UCSD-AML1 (cell line): ENCODE measurements around the gene PIP5K1A.
"Not testable (repeated sequence)": the region's sequence is repeated elsewhere in the genome, so short reads cannot be mapped to it uniquely, and the experiment has no call there.

Source experiments
- DNase-seq: peaks from one replicate; lab custom pipeline; 2025; ENCODE audit not compliant: unreplicated experiment; lab: John Stamatoyannopoulos, UW

The PIP5K1A gene

DNA sequence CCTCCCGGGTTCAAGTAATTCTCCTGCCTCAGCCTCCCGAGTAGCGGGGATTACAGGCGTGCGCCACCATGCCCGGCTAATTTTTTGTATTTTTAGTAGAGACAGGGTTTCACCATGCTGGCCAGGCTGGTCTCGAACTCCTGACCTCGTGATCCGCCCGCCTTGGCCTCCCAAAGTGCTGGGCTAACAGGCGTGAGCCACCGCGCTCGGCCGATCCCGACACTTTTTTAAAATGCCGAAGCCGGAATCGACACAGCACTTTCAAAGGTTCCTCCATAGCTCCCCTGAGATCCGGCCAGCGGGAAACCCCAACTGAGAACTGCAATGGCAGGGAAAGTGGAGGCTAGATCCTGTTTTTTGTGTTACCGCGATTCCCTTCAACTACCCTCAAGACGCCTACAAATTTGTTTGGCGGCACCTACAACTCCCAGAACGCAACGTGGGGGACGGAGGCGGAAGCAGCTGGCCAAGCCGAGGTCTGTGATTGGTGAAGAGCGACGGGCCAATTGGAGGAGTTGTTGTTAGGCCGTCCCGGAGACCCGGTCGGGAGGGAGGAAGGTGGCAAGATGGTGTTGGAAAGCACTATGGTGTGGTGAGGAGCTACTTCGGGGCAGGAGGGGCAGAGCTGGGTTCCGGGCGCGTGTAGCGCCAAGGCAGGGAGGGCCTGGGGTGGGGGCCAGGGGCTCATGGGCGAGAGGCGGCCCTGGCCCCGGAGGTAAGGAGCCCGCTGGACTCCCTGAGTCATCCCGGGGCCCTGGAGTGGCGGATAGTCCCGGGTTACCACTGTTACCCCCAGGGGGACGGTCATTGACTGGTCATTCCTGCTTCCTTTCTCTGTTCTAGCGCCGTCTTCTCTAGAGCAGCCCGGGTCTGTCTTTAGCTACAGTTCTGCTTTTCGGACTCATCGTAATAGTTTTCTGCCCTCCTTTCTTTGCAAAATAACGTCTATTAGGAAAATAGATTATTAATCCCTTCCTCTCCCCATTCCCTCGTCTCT is 56.2 kb downstream of the PIP5K1A start, which contains the start of gene PSMD4:
Gene PSMD4, plus strand, starts transcription at position 518 of the 997 bp plus-strand sequence. Its CDS starts 49 bp downstream, at position 567.
- peak; percentile 93 for DNase-seq

DNA sequence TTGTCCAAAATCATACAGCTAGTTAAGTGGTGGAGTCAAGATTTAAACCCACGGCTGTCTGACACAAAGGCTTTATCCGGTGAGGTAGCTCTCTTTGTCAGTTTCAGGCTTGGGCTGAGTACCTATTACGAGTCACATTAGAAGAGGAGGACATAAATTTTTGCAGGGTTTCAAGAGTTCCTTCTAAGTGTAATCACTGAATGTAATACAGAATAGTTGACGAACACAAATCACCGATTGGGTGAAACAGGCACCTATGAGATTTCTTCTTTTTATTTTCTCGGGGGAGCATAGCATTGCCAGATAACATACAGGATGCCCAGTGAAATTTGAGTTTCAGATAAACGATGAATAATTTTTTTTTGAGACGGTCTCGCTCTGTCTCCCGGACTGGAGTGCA is 57.0 kb downstream of the PIP5K1A start:
- no peak for DNase-seq

- DNase-seq: no peak
Measured at GRCh38 chr1:151259351-151259750, 61.0 kb downstream of the PIP5K1A start.

GRCh38 chr1:151265446-151266236 is 67.3 kb downstream of the PIP5K1A start:
- no peak for DNase-seq

GRCh38 chr1:151266315-151266714 is 68.0 kb downstream of the PIP5K1A start:
- DNase-seq: no peak

DNA sequence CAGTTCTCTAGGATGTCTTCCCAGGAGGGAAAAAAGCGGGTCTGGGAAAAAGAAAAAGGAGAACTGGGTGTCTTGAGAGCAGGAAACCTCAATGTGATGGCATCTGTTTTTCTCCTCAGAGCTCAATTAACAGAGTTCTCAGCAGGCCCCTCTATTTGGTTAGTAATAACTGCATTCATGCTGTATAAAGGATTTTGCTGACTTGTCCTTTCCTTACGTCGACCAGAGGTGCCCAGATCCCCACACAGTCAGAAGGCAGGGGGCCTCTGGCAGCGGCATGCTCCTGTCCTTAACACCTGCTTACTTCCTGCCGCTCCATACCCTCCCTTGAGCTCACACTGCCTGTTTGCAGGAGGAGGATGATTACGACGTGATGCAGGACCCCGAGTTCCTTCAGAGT is 68.5 kb downstream of the PIP5K1A start:
- DNase-seq: no peak

DNA sequence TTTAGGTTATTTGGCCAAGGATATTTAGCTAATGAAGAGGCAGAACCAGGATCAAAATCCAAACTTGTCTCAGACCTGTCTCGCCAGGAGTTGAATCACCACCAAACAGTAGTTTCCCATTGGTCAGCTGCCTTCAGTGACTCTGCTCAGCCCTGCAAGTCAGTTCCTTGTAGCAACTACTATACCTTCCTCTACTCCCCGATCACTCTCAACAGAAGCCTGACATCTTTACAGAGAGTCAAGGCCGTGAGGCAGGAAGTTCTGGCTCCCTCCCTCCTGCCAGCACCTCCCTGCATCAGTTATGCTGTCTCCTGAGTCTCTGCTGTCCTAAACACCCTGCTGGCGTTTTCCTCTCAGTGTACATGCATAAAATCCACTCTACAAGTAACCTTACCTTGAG is 69.4 kb downstream of the PIP5K1A start:
- peak; percentile 21 for DNase-seq

DNA sequence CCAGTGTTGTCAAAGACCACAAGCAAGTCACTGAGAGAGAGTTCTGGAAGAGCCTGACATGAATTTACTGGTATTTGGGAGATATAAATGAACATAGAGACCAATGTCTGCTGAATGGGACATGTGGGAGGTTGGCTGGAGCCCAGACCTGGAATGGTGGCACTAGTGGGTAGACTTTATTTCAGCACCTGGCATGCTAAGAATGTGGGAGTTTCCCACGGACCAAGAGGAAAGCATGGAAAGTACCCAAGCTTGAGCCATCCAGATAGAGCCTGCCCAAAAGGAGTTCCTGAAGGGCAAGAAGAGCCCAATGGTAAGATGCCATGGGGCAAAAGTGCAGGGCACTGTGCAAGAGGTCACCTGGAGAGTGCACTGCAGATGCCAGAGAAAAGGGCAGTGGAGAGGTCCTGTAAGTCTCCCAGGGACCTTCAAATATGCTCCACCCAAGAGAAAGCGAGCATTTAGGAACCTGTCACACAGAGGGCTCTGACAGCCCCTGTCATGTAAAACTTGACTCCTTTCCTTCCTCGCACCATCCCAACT is 75.6 kb downstream of the PIP5K1A start:
- DNase-seq: no peak

DNA sequence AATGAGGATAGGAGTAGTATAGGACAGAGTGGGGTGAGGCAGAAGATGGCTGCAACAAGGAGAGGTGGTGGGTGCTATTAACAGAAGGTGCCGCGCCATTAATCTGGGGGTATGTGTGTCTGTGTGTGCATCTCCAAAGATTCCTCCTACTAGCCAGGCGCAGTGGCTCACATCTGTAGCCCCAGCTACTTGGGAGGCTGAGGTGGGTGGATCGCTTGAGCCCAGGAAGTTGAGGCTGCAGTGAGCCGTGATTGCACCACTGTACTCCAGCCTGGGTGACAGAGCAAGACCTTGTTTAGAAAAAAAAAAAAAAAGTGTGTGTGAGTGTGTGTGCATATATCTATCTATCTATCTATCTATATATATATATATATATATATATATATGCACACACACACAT is 77.0 kb downstream of the PIP5K1A start:
- DNase-seq: not testable (repeated sequence)

DNA sequence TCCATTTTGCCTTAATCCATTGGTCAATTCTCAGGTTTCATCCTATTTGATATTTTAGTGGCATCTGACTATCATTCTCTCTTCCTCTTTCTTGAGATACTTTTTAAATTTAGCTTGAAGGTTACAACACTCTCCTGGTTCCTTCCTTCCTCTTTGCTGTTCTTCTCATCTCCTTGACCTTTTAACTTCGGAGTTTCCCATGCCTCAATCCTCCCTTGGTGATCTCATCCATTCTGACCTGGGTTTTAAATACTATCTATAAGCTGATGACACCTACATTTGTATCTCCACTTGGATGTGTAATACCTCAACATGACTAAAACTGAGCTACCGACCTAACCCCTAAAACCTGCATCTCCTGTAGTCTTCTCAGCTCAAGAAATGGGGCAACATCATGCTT is 78.9 kb downstream of the PIP5K1A start:
- DNase-seq: no peak

- DNase-seq: peak; percentile 98
Measured at GRCh38 chr1:151281225-151281968, 83.0 kb downstream of the PIP5K1A start.

DNA sequence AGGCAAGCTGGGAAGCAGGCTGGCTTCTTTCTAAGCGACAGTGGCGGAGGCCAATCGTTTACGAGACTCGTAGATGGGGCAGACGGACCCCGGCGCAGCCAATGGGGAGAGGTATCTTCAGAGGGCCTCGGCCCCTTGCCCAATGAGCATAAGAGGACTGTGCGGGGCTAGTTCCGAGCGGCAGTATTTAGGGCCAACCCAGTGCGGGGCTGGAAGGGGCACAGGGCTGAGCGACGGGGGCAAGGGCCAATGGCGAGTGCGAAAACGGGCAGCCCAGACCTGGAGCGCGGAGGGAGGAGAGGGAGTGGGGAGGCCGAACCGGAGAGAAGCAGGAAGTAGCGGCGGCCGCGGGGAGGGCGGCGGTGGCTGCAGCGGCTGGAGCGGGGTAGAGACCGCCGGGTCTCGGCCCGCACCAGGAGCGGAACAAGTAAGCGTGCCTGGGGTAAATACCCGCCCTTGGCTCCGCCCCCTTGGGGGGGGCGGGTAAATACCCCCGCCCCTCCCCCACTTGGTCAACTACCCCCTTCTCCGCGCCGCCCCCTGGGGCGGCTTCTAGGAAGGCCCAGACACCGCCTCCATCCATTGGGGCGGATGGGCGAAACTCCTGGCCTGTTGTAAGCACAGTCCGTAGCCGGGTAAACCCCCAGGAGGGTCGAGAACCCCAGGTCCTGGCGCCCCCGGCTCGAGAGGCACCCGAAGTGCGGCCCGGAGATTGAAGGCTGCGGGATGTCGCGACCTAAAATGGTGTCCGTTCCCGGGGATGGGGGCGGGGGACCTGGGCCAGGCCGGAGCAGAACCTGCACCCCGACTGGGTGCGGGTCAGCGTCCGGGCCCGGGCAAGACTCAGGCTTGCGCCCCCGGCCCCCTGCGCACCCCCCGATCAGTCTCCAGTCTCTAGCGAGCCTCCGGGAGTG is 83.9 kb downstream of the PIP5K1A start, which contains the start of gene ZNF687:
Gene ZNF687, plus strand, starts transcription at position 331 of the 914 bp plus-strand sequence. CDS start 3,993 bp downstream, outside the sequence.
- DNase-seq: peak; percentile 100

DNA sequence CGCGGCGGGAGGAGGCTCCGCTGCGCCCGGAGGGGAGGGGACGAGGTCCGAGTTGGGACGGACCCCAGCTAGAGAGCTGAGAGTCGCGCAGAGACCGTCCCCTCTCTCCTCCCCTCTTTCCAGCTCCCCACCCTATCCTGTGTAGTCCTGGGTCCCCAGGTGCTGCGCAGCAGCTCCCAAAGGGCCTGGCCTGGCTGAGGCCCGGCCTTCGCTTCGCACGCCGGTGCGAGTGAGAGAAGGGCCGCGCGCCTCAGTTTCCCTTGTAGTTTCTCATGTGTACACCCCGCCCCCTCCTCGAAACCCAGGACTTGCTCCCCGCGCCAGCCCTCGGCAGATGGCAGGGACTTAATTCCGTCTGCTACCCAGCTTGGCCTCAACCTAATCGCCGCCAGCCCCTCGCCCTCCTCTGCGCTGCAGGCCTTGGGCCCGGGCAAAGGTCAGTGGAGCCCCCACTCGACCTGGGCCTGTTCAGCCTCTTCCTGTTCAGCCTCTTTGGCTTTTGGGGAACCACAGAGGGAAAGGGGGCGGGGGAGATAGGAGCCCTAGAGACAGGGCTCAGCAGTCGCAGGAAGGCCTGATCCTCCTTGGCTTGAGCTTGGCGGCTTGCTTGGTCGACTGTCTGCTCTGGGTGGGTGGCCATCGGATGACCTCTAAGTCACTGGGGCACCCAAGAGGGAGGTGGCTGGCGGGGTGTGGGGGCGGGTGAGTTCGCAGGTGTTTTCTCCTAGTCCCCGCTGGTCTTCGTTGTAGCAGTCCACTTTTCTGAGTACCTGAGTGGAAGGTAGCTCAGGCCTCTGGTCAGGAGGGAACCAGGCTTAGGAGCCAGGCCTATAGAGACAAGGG is 84.8 kb downstream of the PIP5K1A start:
- DNase-seq: peak; percentile 60

GRCh38 chr1:151284013-151284577 is 85.7 kb downstream of the PIP5K1A start:
- DNase-seq: no peak

GRCh38 chr1:151286619-151287340 is 88.4 kb downstream of the PIP5K1A start:
- no peak for DNase-seq

DNA sequence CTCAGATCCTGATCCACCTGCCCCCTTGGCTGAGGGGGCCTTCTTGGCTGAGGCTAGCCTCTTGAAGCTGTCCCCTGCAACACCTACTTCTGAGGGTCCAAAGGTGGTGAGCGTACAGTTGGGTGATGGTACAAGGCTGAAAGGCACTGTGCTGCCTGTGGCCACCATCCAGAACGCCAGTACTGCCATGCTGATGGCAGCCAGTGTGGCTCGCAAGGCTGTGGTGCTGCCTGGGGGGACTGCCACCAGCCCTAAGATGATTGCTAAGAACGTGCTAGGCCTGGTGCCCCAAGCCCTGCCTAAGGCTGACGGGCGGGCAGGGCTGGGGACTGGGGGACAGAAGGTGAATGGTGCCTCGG is 89.0 kb downstream of the PIP5K1A start:
- DNase-seq: no peak

DNA sequence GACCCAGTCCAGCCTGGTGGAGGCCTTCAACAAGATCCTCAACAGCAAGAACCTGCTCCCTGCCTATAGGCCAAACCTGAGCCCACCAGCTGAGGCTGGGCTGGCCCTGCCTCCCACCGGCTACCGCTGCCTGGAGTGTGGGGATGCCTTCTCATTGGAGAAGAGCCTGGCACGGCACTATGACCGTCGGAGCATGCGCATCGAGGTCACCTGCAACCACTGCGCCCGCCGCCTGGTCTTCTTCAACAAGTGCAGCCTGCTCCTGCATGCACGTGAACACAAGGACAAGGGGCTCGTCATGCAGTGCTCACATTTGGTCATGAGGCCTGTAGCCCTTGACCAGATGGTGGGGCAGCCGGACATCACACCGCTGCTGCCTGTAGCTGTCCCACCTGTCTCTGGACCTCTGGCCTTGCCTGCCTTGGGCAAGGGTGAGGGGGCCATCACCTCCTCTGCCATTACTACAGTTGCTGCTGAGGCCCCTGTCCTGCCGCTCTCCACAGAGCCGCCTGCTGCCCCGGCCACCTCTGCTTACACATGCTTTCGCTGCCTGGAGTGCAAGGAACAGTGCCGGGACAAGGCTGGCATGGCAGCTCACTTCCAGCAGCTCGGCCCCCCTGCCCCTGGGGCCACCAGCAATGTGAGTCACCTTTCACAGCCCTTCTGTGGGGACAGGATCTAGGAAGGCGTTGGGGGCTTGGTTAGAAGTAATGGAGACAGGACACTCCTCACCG is 89.6 kb downstream of the PIP5K1A start:
- no peak for DNase-seq
